ENCODE data around the gene UBAC2.
A peak's percentile ranks its signal among the peaks of the same experiment; 100 is the strongest.

UBAC2 gene

DNA sequence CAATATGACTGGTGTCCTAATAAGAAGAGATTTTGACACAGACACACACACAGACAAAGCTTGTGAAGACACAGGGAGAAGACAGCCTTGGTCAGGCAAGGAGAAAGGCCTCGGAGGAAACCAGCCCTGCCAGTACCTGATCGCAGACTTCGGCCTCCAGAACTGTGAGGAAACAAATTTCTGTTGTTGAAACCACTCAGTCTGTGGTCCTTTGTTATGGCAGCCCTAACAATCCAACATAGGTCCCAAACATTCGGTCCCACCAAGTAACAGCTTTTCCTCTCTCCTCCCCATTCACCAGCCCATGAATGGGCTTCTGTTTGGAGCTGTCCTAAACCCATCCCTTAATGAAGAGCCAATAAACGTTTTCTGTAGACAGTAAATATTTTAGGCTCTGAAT is 36.4 kb upstream of the UBAC2 start:
- no peak for TF ChIP-seq POLR2AphosphoS5 (IDR thresholded peaks at IDR 0.05; ENCODE audit: low read depth, low read length)
- no peak for TF ChIP-seq TAF1 (IDR thresholded peaks at IDR 0.05; ENCODE audit: borderline replicate concordance, low read depth, low read length)
- TF ChIP-seq POLR2A (IDR thresholded peaks at IDR 0.05; ENCODE audit: low read depth, low read length), result no peak
- DNase-seq (ENCODE audit: insufficient read length) (no peak), FAIRE-seq (no peak)

- FAIRE-seq (no peak), DNase-seq (ENCODE audit: insufficient read length) (no peak)
- TF ChIP-seq POLR2AphosphoS5 (IDR thresholded peaks at IDR 0.05; ENCODE audit: low read depth, low read length) (no peak), TAF1 (IDR thresholded peaks at IDR 0.05; ENCODE audit: borderline replicate concordance, low read depth, low read length) (no peak), POLR2A (IDR thresholded peaks at IDR 0.05; ENCODE audit: low read depth, low read length) (no peak)
Measured at GRCh38 chr13:99165753-99166587, 34.7 kb upstream of the UBAC2 start.

GRCh38 chr13:99172951-99173350 is 27.7 kb upstream of the UBAC2 start:
- DNase-seq (ENCODE audit: insufficient read length) (no peak), FAIRE-seq (no peak)
- TF ChIP-seq TAF1 (IDR thresholded peaks at IDR 0.05; ENCODE audit: borderline replicate concordance, low read depth, low read length) (no peak), POLR2AphosphoS5 (IDR thresholded peaks at IDR 0.05; ENCODE audit: low read depth, low read length) (no peak), POLR2A (IDR thresholded peaks at IDR 0.05; ENCODE audit: low read depth, low read length) (no peak)

DNA sequence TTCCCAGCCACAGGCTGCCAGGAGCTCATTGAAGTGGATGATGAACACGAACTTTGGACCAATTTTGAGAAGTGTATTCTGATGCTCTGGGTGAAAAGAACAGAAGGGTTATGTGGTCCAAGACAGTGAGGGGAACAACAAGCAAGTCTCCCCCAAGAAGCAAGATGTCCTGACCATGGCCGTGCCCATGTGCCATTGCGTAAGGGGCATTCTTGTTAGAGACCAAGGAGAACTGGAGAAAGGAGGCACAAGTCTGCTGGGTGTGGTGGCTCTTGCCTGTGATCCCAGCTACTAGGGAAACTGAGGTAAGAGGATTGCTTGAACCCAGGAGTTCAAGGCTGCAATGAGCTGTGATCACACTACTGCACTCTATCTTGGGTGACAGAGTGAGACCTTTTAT is 27.0 kb upstream of the UBAC2 start:
- DNase-seq (ENCODE audit: insufficient read length), result no peak
- no peak for TF ChIP-seq POLR2AphosphoS5 (IDR thresholded peaks at IDR 0.05; ENCODE audit: low read depth, low read length)
- no peak for TF ChIP-seq POLR2A (IDR thresholded peaks at IDR 0.05; ENCODE audit: low read depth, low read length)
- no peak for TF ChIP-seq TAF1 (IDR thresholded peaks at IDR 0.05; ENCODE audit: borderline replicate concordance, low read depth, low read length)
- FAIRE-seq, result no peak

DNA sequence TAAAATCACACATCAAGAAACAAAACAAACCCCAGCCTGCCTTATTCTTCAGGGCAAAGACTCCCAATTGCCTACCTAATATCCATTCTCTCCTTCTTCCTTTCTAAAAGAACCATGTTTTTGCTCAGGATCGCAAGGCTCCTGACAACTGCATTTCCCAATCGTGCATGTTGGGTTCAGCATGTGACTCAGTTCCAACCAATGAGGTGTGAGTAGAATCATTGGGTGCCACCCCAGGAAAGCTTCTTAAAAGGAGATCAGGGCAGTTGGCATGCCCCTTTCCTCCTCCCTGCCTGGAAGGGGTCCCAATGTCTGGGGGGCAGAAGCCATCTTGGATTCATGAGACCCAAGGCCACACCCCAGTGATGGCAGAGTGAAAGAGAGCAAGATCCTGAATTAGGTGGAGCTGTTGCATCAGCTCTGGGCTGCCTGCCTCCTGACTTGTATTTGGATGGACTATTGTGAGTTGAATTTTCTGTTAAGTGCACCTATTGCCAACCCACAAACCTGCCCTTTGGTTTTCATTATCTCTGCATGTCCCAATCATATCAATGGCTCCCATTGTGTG is 26.0 kb upstream of the UBAC2 start:
- TF ChIP-seq POLR2A (IDR thresholded peaks at IDR 0.05; ENCODE audit: low read depth, low read length) (no peak), POLR2AphosphoS5 (IDR thresholded peaks at IDR 0.05; ENCODE audit: low read depth, low read length) (no peak)
- FAIRE-seq, result no peak
- DNase-seq (ENCODE audit: insufficient read length), result no peak

GRCh38 chr13:99176309-99177276 is 24.1 kb upstream of the UBAC2 start:
- FAIRE-seq, result peak; percentile 96
- TF ChIP-seq POLR2AphosphoS5 (IDR thresholded peaks at IDR 0.05; ENCODE audit: low read depth, low read length) (no peak), TAF1 (IDR thresholded peaks at IDR 0.05; ENCODE audit: borderline replicate concordance, low read depth, low read length) (no peak), POLR2A (IDR thresholded peaks at IDR 0.05; ENCODE audit: low read depth, low read length) (no peak)
- peak; percentile 64 for DNase-seq (ENCODE audit: insufficient read length)

- FAIRE-seq (no peak), DNase-seq (ENCODE audit: insufficient read length) (no peak)
- no peak for TF ChIP-seq TAF1 (IDR thresholded peaks at IDR 0.05; ENCODE audit: borderline replicate concordance, low read depth, low read length)
- no peak for TF ChIP-seq POLR2AphosphoS5 (IDR thresholded peaks at IDR 0.05; ENCODE audit: low read depth, low read length)
Measured at GRCh38 chr13:99178636-99179035, 22.0 kb upstream of the UBAC2 start.

DNA sequence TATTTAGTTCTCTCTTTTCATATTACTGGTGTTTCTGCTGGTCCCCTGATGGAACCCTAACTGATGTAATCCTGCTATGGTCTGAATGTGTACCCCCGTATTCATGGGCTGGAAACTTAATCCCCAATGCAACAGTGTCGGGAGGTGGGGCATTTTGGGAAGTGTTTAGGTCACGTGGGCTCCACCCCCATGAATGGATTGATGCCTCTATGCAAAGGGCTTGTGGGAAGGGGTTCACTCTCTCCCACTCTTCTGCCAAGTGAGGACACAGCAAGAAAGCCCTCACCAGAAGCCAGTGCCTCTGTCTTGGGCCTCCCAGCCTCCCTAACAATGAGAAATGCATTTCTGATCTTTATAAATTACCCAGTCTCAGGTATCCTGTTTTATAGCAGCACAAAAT is 21.2 kb upstream of the UBAC2 start:
- DNase-seq (ENCODE audit: insufficient read length) (no peak), FAIRE-seq (no peak)
- TF ChIP-seq POLR2AphosphoS5 (IDR thresholded peaks at IDR 0.05; ENCODE audit: low read depth, low read length) (no peak), TAF1 (IDR thresholded peaks at IDR 0.05; ENCODE audit: borderline replicate concordance, low read depth, low read length) (no peak), POLR2A (IDR thresholded peaks at IDR 0.05; ENCODE audit: low read depth, low read length) (no peak)

GRCh38 chr13:99182439-99182838 is 18.2 kb upstream of the UBAC2 start:
- no peak for FAIRE-seq
- no peak for TF ChIP-seq TAF1 (IDR thresholded peaks at IDR 0.05; ENCODE audit: borderline replicate concordance, low read depth, low read length)
- TF ChIP-seq POLR2A (IDR thresholded peaks at IDR 0.05; ENCODE audit: low read depth, low read length), result no peak
- TF ChIP-seq POLR2AphosphoS5 (IDR thresholded peaks at IDR 0.05; ENCODE audit: low read depth, low read length), result no peak
- DNase-seq (ENCODE audit: insufficient read length), result no peak

DNA sequence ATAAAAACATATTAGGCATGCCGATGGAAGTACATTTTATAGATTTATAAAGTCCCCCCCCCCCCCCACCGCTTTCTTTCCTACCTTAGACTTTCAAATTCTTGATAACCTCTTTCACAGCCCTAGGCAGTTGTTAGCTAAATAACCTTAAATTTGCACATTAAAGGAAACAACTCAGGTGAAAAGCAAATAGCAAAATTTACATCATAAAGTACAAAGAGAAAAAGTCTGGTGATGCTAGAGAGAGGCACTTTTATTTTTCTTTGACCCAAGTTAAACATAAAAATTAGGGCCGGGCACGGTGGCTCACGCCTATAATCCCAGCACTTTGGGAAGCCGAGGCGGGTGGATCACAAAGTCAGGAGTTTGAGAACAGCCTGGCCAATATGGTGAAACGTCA is 15.0 kb upstream of the UBAC2 start:
- FAIRE-seq, result no peak
- TF ChIP-seq POLR2A (IDR thresholded peaks at IDR 0.05; ENCODE audit: low read depth, low read length) (no peak), POLR2AphosphoS5 (IDR thresholded peaks at IDR 0.05; ENCODE audit: low read depth, low read length) (no peak), TAF1 (IDR thresholded peaks at IDR 0.05; ENCODE audit: borderline replicate concordance, low read depth, low read length) (no peak)

More for the DNA sequence above, 15.0 kb upstream of the UBAC2 start:
- no peak for DNase-seq (ENCODE audit: insufficient read length)
